ENCODE measurements around the gene FAM53B. TPM values are rescaled to one million over a fixed set of nuclear protein-coding genes. Genes with fewer than 3 reads are reported as not detected.

The FAM53B gene
- total RNA-seq, 1 experiment from 2014 or later = 11.2 TPM

GRCh38 chr10:124703372-124703771 lies 40.8 kb downstream of the FAM53B start:
- peaks cover 9% of the 10 kb centered on the region for H3K4me1 Mint-ChIP-seq (ENCODE audit: low read depth, unreplicated experiment)
- no peak for TF ChIP-seq CTCF (IDR thresholded peaks at IDR 0.05; ENCODE audit: unreplicated experiment)
- DNase-seq = no peak
- intact Hi-C loops (cut with micrococcal nuclease; ENCODE audit: unreplicated experiment) = no loop called here
- no peaks in the 10 kb centered on the region for H3K9me3 Mint-ChIP-seq (ENCODE audit: low read depth, unreplicated experiment)
- no peak overlapping the region for H3K4me3 Mint-ChIP-seq (ENCODE audit: low read depth, unreplicated experiment)
- no peaks in the 10 kb centered on the region for H3K27me3 Mint-ChIP-seq (ENCODE audit: unreplicated experiment)
- BruUV-seq (replicated peaks) = no TSS peak
- no peak overlapping the region for H3K27ac Mint-ChIP-seq (ENCODE audit: unreplicated experiment)
- CTCF ChIA-PET = no interaction called here
- H3K36me3 Mint-ChIP-seq (ENCODE audit: insufficient read depth, unreplicated experiment) = no peaks in the 10 kb centered on the region

- DNase-seq = no peak
- intact Hi-C loops (cut with micrococcal nuclease; ENCODE audit: unreplicated experiment) = no loop called here
- Mint-ChIP-seq H3K27ac (ENCODE audit: unreplicated experiment) (no peak overlapping the region), H3K27me3 (ENCODE audit: unreplicated experiment) (no peaks in the 10 kb centered on the region), H3K4me3 (ENCODE audit: low read depth, unreplicated experiment) (no peak overlapping the region), H3K4me1 (ENCODE audit: low read depth, unreplicated experiment) (no peaks in the 10 kb centered on the region), H3K9me3 (ENCODE audit: low read depth, unreplicated experiment) (no peaks in the 10 kb centered on the region), H3K36me3 (ENCODE audit: insufficient read depth, unreplicated experiment) (no peaks in the 10 kb centered on the region)
- TF ChIP-seq CTCF (IDR thresholded peaks at IDR 0.05; ENCODE audit: unreplicated experiment) = no peak
- CTCF ChIA-PET = no interaction called here
- no TSS peak for BruUV-seq (replicated peaks)
Observed at GRCh38 chr10:124701881-124702656, 42.1 kb downstream of the FAM53B start.

- Mint-ChIP-seq H3K27me3 (ENCODE audit: unreplicated experiment) (no peaks in the 10 kb centered on the region), H3K27ac (ENCODE audit: unreplicated experiment) (no peak overlapping the region), H3K4me1 (ENCODE audit: low read depth, unreplicated experiment) (no peaks in the 10 kb centered on the region), H3K9me3 (ENCODE audit: low read depth, unreplicated experiment) (no peaks in the 10 kb centered on the region), H3K4me3 (ENCODE audit: low read depth, unreplicated experiment) (no peak overlapping the region), H3K36me3 (ENCODE audit: insufficient read depth, unreplicated experiment) (no peaks in the 10 kb centered on the region)
- BruUV-seq (replicated peaks) = no TSS peak
- DNase-seq = no peak
- intact Hi-C loops (cut with micrococcal nuclease; ENCODE audit: unreplicated experiment) = no loop called here
- CTCF ChIA-PET = no interaction called here
- TF ChIP-seq CTCF (IDR thresholded peaks at IDR 0.05; ENCODE audit: unreplicated experiment) = no peak
Observed at GRCh38 chr10:124701435-124701834, 42.7 kb downstream of the FAM53B start.

- no peak for DNase-seq
- H3K27ac Mint-ChIP-seq (ENCODE audit: unreplicated experiment) = no peak overlapping the region
- no peaks in the 10 kb centered on the region for H3K27me3 Mint-ChIP-seq (ENCODE audit: unreplicated experiment)
- no peak for TF ChIP-seq CTCF (IDR thresholded peaks at IDR 0.05; ENCODE audit: unreplicated experiment)
- no peaks in the 10 kb centered on the region for H3K36me3 Mint-ChIP-seq (ENCODE audit: insufficient read depth, unreplicated experiment)
- H3K9me3 Mint-ChIP-seq (ENCODE audit: low read depth, unreplicated experiment) = no peaks in the 10 kb centered on the region
- no TSS peak for BruUV-seq (replicated peaks)
- intact Hi-C loops (cut with micrococcal nuclease; ENCODE audit: unreplicated experiment) = no loop called here
- CTCF ChIA-PET = no interaction called here
- no peaks in the 10 kb centered on the region for H3K4me1 Mint-ChIP-seq (ENCODE audit: low read depth, unreplicated experiment)
- no peak overlapping the region for H3K4me3 Mint-ChIP-seq (ENCODE audit: low read depth, unreplicated experiment)
Observed at GRCh38 chr10:124701038-124701365, 43.2 kb downstream of the FAM53B start.

Data from Calu3 (cell line).